Measurements from ENCODE around the gene SPTBN4.

GRCh38 chr19:40420766-40421765, 45.7 kb upstream of the SPTBN4 start:
- TF ChIP-seq POLR2A (IDR thresholded peaks at IDR 0.05) (peak; percentile 86), POLR2AphosphoS5 (IDR thresholded peaks at IDR 0.05) (peak; percentile 92 to 97 (median 94))
